H9 (cell line): ENCODE results near the gene TMEM151A. TPM values are rescaled to one million over a fixed set of nuclear protein-coding genes. Genes with fewer than 3 reads are reported as not detected.

ENCODE experiments used
- DNase-seq: peaks from one replicate; pipeline ENCODE4 v3.0.0-alpha.2; 2017
- H2AFZ ChIP-seq: one replicate; pipeline ENCODE4 v1.6.1; 2013; ENCODE audit warnings: mild to moderate bottlenecking, low read length, control low read depth, moderate library complexity
- H2AK5ac ChIP-seq: 2 replicates; pipeline ENCODE4 v1.6.1; 2013; ENCODE audit warnings: low read length, control low read depth, mixed read lengths; ENCODE audit not compliant: insufficient read length
- H2BK120ac ChIP-seq: one replicate; pipeline ENCODE4 v1.6.1; 2013; ENCODE audit warnings: low read depth, mild to moderate bottlenecking, low read length, control low read depth, inconsistent platforms; ENCODE audit not compliant: poor library complexity, severe bottlenecking
- H2BK12ac ChIP-seq: 2 replicates; pipeline ENCODE4 v1.6.1; 2013; ENCODE audit warnings: low read length, control low read depth, mixed read lengths, low read depth; ENCODE audit not compliant: insufficient read length
- H2BK15ac ChIP-seq: 2 replicates; pipeline ENCODE4 v1.6.1; 2013; ENCODE audit warnings: low read depth, low read length, control low read depth
- H2BK20ac ChIP-seq: one replicate; pipeline ENCODE4 v1.6.1; 2013; ENCODE audit warnings: low read depth, mild to moderate bottlenecking, low read length, control low read depth, inconsistent platforms; ENCODE audit not compliant: poor library complexity, severe bottlenecking
- H2BK5ac ChIP-seq: 2 replicates; pipeline ENCODE4 v1.6.1; 2013; ENCODE audit warnings: low read length, control low read depth, mixed read lengths; ENCODE audit not compliant: insufficient read length
- H3K14ac ChIP-seq: 2 replicates; pipeline ENCODE4 v1.6.1; 2013; ENCODE audit warnings: low read length, control low read depth; ENCODE audit not compliant: insufficient read depth
- H3K18ac ChIP-seq: 2 replicates; pipeline ENCODE4 v1.6.1; 2013; ENCODE audit warnings: low read depth, mild to moderate bottlenecking, mixed read lengths, low read length, control low read depth; ENCODE audit not compliant: insufficient read length
- H3K23ac ChIP-seq: 2 replicates; pipeline ENCODE4 v1.6.1; 2013; ENCODE audit warnings: low read length, control low read depth, mixed read lengths, low read depth; ENCODE audit not compliant: insufficient read length
- H3K23me2 ChIP-seq: 2 replicates; pipeline ENCODE4 v1.6.1; 2013; ENCODE audit warnings: low read depth, mild to moderate bottlenecking, mixed read lengths, low read length, control low read depth; ENCODE audit not compliant: insufficient read length, poor library complexity, severe bottlenecking
- H3K27ac ChIP-seq: 2 replicates; pipeline ENCODE4 v1.5.1; 2013; ENCODE audit warnings: low read length, control low read depth, mixed read lengths, low read depth; ENCODE audit not compliant: insufficient read length
- H3K27me3 ChIP-seq: 2 replicates; pipeline ENCODE4 v1.6.1; 2013; ENCODE audit warnings: low read length, control low read depth, inconsistent platforms; ENCODE audit not compliant: insufficient read depth
- H3K4ac ChIP-seq: 2 replicates; pipeline ENCODE4 v1.6.1; 2013; ENCODE audit warnings: low read depth, mild to moderate bottlenecking, control low read depth, inconsistent platforms, low read length, moderate library complexity
- H3K4me1 ChIP-seq: 2 replicates; pipeline ENCODE4 v1.6.1; 2013; ENCODE audit warnings: low read length, control low read depth, inconsistent platforms; ENCODE audit not compliant: insufficient read depth
- H3K4me2 ChIP-seq: 2 replicates; pipeline ENCODE4 v1.6.1; 2013; ENCODE audit warnings: low read length, control low read depth, mixed read lengths; ENCODE audit not compliant: insufficient read length, insufficient read depth
- H3K56ac ChIP-seq: 2 replicates; pipeline ENCODE4 v1.6.1; 2013; ENCODE audit warnings: low read depth, mild to moderate bottlenecking, mixed read lengths, low read length, control low read depth; ENCODE audit not compliant: insufficient read length
- H3K79me1 ChIP-seq: 2 replicates; pipeline ENCODE4 v1.6.1; 2013; ENCODE audit warnings: low read depth, mild to moderate bottlenecking, moderate library complexity, low read length, control low read depth, inconsistent platforms; ENCODE audit not compliant: insufficient read depth, poor library complexity, severe bottlenecking
- H3K79me2 ChIP-seq: 2 replicates; pipeline ENCODE4 v1.6.1; 2013; ENCODE audit warnings: low read length, control low read depth, inconsistent platforms; ENCODE audit not compliant: insufficient read depth
- H3K9ac ChIP-seq: 2 replicates; pipeline ENCODE4 v1.6.1; 2013; ENCODE audit warnings: low read length, control low read depth, mixed read lengths; ENCODE audit not compliant: insufficient read length; ENCODE audit errors: extremely low read depth
- H3K9me3 ChIP-seq: one replicate; pipeline ENCODE4 v1.6.1; 2013; ENCODE audit warnings: low read depth, low read length, inconsistent platforms; ENCODE audit not compliant: control insufficient read depth
- H3T11ph ChIP-seq: one replicate; pipeline ENCODE4 v1.6.1; 2013; ENCODE audit warnings: mild to moderate bottlenecking, low read length, control low read depth, inconsistent platforms
- H4K20me1 ChIP-seq: one replicate; pipeline ENCODE4 v1.6.1; 2013; ENCODE audit not compliant: control insufficient read depth, insufficient read length, insufficient read depth
- H4K5ac ChIP-seq: 2 replicates; pipeline ENCODE4 v1.6.1; 2013; ENCODE audit warnings: low read depth, mild to moderate bottlenecking, mixed read lengths, low read length, control low read depth; ENCODE audit not compliant: insufficient read length
- H4K8ac ChIP-seq: replicated peaks from 2 replicates; pipeline ENCODE4 v1.6.1; 2013; ENCODE audit warnings: low read length, control low read depth, mixed read lengths, low read depth; ENCODE audit not compliant: insufficient read length
- H4K91ac ChIP-seq: 2 replicates; pipeline ENCODE4 v1.6.1; 2013; ENCODE audit warnings: low read depth, mild to moderate bottlenecking, moderate library complexity, mixed read lengths, low read length, control low read depth; ENCODE audit not compliant: insufficient read length
- H3K27ac Mint-ChIP-seq, 3 experiments: 2 replicates in 2 of 3; 3 replicates in 1 of 3; pipeline ENCODE4 v1.8.0; 2020 to 2021; ENCODE audit warnings: mixed read lengths in 3 of 3, mild to moderate bottlenecking in 1 of 3, moderate library complexity in 1 of 3
- H3K27me3 Mint-ChIP-seq: 2 replicates; pipeline ENCODE4 v1.8.0; 2021; ENCODE audit warnings: low read depth, mild to moderate bottlenecking, moderate library complexity, mixed read lengths
- H3K36me3 Mint-ChIP-seq, 3 experiments: 2 replicates in 2 of 3; 3 replicates in 1 of 3; pipeline ENCODE4 v1.8.0; 2020 to 2021; ENCODE audit warnings: low read depth in 3 of 3, mixed read lengths in 3 of 3; ENCODE audit not compliant: insufficient read depth in 1 of 3
- H3K4me1 Mint-ChIP-seq, 2 experiments: 2 replicates each; pipeline ENCODE4 v1.8.0; 2020; ENCODE audit warnings: mixed read lengths in 2 of 2
- H3K4me3 Mint-ChIP-seq, 2 experiments: 2 replicates in 1 of 2; 3 replicates in 1 of 2; pipeline ENCODE4 v1.8.0; 2020 to 2021; ENCODE audit warnings: mild to moderate bottlenecking in 2 of 2, mixed read lengths in 2 of 2, moderate library complexity in 1 of 2
- H3K9me3 Mint-ChIP-seq, 2 experiments: 2 replicates in 1 of 2; 3 replicates in 1 of 2; pipeline ENCODE4 v1.8.0; 2020; ENCODE audit warnings: mild to moderate bottlenecking in 2 of 2, mixed read lengths in 2 of 2, moderate library complexity in 1 of 2
- WGBS: extraction: QIAGEN DNeasy Blood & Tissue Kit; methylation state at CpG from one replicate; pipeline ENCODE4 v1.1.7; 2013; ENCODE audit warnings: missing lambda C conversion rate, low lambda C conversion rate, mixed read lengths; ENCODE audit not compliant: insufficient read length; ENCODE audit errors: extremely low coverage; 5-methylcytosine and 5-hydroxymethylcytosine counted together
- total RNA-seq: library from RNA; stranded (reverse); gene quantifications from 2 replicates; pipeline ENCODE4 v1.2.1, GENCODE V29; 2021
- TF ChIP-seq, protein P1 (sequence below): fragments of 200-600 bp; sonication (generic); conservative IDR thresholded peaks from 3 replicates; pipeline ENCODE4 v1.8.0; 2021; ENCODE audit warnings: antibody characterized with exemption, mild to moderate bottlenecking

Gene TMEM151A
- total RNA-seq, 1 experiment from 2014 or later: 1.2 TPM

GRCh38 chr11:66261578-66261977 lies 30.1 kb upstream of the TMEM151A start:
- H3K4me3 Mint-ChIP-seq: no peak overlapping the region
- Histone ChIP-seq H2BK120ac (no peak overlapping the region), H3K27me3 (no peaks in the 10 kb centered on the region), H3K4me2 (no peak overlapping the region), H4K91ac (no peak overlapping the region), H3K18ac (no peak overlapping the region), H3K56ac (no peak overlapping the region), H4K8ac (no peak overlapping the region), H3K4ac (no peak overlapping the region), H3K23me2 (peaks cover 8% of the 10 kb centered on the region), H2BK20ac (no peak overlapping the region), H3K4me1 (no peaks in the 10 kb centered on the region), H3K79me1 (no peaks in the 10 kb centered on the region), H2BK15ac (no peak overlapping the region), H3K79me2 (no peaks in the 10 kb centered on the region), H3K9ac (no peak overlapping the region), H4K5ac (no peak overlapping the region), H3K9me3 (no peaks in the 10 kb centered on the region), H3K27ac (no peak overlapping the region), H3K14ac (no peak overlapping the region), H2BK5ac (no peak overlapping the region), H4K20me1 (peaks cover 2% of the 10 kb centered on the region), H3T11ph (no peak overlapping the region), H3K23ac (no peak overlapping the region), H2BK12ac (no peak overlapping the region), H2AFZ (no peak overlapping the region), H2AK5ac (no peak overlapping the region)
- no peak for DNase-seq
- peaks cover 22 to 62% (median 62%) of the 10 kb centered on the region in 3 experiments for H3K36me3 Mint-ChIP-seq
- TF ChIP-seq, protein P1, sequence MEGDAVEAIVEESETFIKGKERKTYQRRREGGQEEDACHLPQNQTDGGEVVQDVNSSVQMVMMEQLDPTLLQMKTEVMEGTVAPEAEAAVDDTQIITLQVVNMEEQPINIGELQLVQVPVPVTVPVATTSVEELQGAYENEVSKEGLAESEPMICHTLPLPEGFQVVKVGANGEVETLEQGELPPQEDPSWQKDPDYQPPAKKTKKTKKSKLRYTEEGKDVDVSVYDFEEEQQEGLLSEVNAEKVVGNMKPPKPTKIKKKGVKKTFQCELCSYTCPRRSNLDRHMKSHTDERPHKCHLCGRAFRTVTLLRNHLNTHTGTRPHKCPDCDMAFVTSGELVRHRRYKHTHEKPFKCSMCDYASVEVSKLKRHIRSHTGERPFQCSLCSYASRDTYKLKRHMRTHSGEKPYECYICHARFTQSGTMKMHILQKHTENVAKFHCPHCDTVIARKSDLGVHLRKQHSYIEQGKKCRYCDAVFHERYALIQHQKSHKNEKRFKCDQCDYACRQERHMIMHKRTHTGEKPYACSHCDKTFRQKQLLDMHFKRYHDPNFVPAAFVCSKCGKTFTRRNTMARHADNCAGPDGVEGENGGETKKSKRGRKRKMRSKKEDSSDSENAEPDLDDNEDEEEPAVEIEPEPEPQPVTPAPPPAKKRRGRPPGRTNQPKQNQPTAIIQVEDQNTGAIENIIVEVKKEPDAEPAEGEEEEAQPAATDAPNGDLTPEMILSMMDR: no peak
- H3K4me1 Mint-ChIP-seq: peaks cover 15 to 18% of the 10 kb centered on the region in 2 experiments
- H3K27ac Mint-ChIP-seq: peak overlapping the region in 1 of 3 experiments; percentile 40; a peak in 1 of 7 replicates
- no peaks in the 10 kb centered on the region for H3K27me3 Mint-ChIP-seq
- no CpG with 5 or more reads among the region's 16 CpGs for WGBS
- H3K9me3 Mint-ChIP-seq: peaks cover 0 to 2% of the 10 kb centered on the region in 2 experiments; a peak in 1 of 5 replicates
